ENCODE results near the gene TNF.

Gene TNF

GRCh38 chr6:31575952-31576685, 754 bp downstream of the TNF start:
- TF ChIP-seq CTCF (conservative IDR thresholded peaks at IDR 0.05) = no peak
- H3K27ac ChIP-seq = no peak overlapping the region

- H3K27ac ChIP-seq = no peak overlapping the region
- TF ChIP-seq CTCF (conservative IDR thresholded peaks at IDR 0.05) = no peak
These were observed 1.7 kb downstream of the TNF start for GRCh38 chr6:31576897-31577578.

- no peak overlapping the region for H3K27ac ChIP-seq
- TF ChIP-seq CTCF (conservative IDR thresholded peaks at IDR 0.05) = no peak
These were observed 2.2 kb downstream of the TNF start for GRCh38 chr6:31577579-31577966.

- H3K27ac ChIP-seq = no peak overlapping the region
- no peak for TF ChIP-seq CTCF (conservative IDR thresholded peaks at IDR 0.05)
These were observed 3.1 kb downstream of the TNF start for GRCh38 chr6:31578184-31579118.

GRCh38 chr6:31579119-31579505, 3.7 kb downstream of the TNF start:
- TF ChIP-seq CTCF (conservative IDR thresholded peaks at IDR 0.05) = no peak
- H3K27ac ChIP-seq = no peak overlapping the region

- no peak overlapping the region for H3K27ac ChIP-seq
- TF ChIP-seq CTCF (conservative IDR thresholded peaks at IDR 0.05) = no peak
These were observed 4.4 kb downstream of the TNF start for GRCh38 chr6:31579546-31580437.

Measured in VCaP (cell line).